GM18499 (cell line): Measurements from ENCODE around the gene SLC9A9.
"Not testable (repeated sequence)": the region's sequence is repeated elsewhere in the genome, so short reads cannot be mapped to it uniquely, and the experiment has no call there.

Experiments
- ATAC-seq: cut with Tn5 transposase; IDR thresholded peaks from one replicate; pipeline ENCODE4 v1.9.1; 2021; ENCODE audit warnings: moderate number of reproducible peaks; ENCODE audit not compliant: insufficient read depth, unreplicated experiment

SLC9A9 gene

GRCh38 chr3:143437405-143437804 lies 410.9 kb downstream of the SLC9A9 start:
- no peak for ATAC-seq

- ATAC-seq: no peak
Measured at GRCh38 chr3:143436231-143436930, 411.9 kb downstream of the SLC9A9 start.

DNA sequence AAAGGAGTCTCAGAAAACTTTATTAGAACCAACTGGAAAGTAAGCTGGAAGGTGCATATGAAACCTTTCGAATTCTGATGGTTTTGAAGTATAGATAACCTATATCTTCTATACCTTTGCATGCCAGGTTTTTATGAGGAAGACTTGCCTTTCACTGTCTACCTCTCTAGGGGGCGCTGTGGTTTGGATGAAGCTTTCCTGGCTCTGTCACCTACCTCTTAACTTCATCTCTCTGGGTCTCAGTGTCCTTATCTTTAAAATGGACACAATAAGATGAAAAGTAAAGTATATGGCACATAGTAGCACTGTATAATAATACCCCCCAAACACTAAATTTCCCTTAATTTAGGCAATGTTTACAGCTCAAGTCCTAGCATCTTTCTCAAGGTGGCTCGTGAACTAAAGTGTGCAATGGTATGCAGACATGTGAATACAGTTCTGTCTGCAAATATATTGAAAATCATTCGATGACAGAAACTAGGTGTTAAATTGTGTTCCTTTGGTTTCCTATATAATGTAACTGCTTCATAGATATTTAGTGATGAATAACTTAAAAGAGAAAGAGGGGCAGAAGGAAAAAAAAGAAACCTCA lies 414.4 kb downstream of the SLC9A9 start:
- ATAC-seq: no peak

DNA sequence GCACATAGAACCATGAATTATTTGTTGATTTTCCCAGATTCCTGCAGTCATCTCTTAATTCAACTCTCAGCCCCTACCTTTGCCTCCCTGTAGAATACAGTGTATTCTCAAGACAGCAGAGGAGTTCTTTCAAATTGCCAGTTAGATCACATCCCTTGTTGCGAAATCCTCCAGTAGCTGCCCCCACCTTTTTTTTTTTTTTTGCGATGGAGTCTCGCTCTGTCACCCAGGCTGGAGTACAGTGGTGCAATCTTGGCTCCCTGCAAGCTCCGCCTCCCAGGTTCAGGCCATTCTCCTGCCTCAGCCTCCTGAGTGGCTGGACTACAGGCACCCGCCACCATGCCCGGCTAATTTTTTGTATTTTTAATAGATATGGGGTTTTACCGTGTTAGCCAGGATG lies 417.0 kb downstream of the SLC9A9 start:
- not testable (repeated sequence) for ATAC-seq

GRCh38 chr3:143430568-143430967 lies 417.7 kb downstream of the SLC9A9 start:
- no peak for ATAC-seq

DNA sequence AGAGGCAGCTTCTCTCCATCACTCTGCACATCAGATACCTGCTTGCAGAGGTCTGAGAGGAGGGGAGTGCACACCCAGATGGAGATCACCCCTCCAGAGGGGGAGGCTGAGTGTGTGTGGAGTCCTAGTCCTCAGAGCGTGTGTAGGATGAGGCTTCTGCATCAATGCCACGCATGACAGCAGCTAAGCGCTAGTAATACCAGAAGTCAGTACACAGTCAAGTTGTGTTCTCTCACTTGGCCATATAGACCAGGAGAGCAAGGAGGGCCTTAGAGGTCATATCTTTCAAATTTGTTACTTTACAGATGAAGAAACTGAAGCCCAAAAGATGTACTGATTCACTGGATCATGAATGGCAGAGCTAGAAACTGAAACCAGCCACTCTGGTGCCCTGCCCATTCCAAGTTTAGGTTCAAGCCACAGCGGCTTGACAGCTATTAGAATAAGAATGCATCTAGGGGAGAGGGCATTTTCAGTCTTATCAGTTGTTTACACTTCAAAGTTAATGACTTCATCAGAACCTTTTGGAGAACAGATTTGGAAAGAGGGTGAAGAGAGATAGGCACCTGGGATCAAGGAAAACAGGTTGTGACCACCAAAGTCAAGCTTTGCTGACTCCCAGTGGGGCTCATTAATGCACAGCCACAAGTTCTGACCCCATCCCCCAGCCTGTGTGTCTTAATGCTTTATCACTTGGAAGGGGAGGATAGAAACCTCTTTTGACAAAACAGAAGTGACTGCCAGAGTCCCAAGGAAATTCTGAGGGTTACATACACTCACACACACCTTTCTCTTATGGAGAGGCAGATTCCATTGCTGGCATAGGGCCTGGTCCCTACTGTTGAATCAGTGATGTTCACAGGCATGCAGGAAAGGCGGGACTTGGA lies 418.4 kb downstream of the SLC9A9 start:
- ATAC-seq: no peak

DNA sequence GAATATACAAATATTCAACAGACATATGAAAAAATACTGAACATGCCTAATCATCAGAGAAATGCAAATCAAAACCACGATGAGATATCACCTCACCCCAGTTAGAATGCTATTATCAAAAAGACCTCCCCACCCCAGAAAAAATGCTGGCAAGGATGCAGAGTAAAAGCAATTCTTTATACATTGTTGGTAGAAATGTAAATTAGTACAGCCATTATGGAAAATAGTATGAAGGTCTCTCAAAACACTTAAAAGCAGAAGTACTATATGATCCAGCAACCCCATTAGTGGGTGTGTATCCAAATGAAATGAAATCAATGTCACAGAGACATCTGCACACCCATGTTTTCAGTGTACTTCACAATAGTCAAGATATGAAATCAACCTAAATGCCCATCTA lies 420.0 kb downstream of the SLC9A9 start:
- ATAC-seq: no peak

DNA sequence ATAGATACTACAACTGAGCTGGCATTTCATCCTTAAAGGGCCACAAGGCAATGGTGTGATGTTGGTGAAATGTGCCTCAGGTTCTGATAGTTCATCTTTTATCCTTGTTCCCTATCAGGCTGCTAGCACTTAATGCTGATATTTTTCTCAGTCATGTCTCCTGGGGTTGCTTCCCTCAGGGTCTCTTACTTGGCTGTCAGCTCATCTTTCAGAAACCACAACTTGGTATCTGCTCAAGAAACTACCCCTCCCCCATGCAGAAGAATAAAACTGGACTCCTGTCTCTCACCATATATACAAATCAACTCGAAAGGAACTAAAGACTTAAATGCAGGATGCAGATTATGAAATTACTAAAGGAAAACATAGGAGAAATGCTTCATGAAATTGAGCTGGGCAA lies 420.6 kb downstream of the SLC9A9 start:
- no peak for ATAC-seq

DNA sequence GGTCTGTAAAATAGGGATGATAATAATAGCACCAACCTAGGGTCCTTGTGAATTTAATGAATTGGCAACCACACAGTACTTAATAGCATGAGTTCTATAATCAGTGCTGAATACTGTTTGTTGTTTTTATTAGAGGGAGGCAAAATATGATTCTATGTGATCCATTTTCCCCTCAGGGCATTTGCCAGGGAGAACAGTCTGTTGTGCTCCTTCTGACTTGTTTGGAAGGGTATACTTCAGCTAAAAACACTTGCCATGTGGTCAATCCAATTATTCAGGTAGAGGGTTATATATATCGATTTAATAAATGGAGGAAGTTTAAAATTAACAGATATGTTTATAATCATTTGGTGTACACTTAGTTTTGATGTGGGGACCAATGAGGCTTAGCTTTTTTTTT lies 423.4 kb downstream of the SLC9A9 start:
- ATAC-seq: no peak

DNA sequence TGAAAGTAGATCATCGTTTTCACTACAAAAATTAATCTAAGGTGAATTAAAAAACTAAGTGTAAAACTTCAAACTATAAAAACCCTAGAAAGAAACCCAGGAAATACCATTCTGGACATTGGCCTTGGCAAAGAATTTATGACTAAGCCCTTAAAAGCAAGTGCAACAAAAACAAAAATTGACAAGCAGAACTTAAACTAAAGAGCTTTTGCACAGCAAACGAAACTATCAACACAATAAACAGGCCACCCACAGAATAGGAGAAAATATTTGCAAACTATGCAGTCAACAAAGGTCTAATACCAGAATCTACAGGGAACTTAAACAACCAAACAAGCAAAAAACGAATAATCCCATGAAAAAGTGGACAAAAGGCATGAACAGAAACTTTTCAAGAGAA lies 426.7 kb downstream of the SLC9A9 start:
- no peak for ATAC-seq

DNA sequence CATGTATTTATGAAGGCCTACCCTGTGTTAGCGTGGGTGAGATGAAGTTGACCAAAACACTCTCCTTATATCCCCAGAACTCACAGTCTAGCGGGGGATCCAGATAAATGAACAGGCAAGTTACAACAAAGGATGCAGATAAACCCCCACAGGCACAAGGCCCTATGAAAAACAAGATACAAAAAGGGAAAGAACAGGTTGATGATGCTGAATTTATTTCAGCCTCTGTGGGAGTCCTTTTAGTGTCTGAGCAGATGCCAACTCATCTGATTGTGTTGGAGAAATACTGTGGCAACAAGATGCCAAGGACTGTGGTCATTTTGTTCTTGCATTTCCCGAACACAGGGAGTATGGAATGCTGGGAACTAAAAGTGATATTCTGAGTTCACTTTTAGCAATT lies 428.7 kb downstream of the SLC9A9 start:
- ATAC-seq: no peak

DNA sequence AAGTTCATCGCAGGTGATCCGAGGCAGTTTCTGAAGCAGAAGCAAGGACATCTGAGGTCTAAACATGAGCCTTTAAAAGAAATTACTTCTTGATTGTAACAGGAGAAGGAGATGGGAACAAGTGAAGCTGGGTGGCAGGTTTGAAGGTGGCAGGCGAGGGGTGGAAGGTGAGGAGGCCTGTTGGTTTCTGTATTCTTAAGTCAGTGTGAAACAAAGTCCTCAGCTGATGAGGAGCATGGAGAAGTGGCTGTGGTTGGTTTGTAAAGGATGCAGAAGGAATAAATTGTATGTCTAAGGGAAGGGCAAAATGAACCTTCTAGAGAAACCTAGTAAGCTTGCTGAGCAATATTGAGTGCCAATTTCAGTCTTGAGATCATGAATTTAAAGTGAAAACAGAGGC lies 429.9 kb downstream of the SLC9A9 start:
- no peak for ATAC-seq

GRCh38 chr3:143416229-143416628 lies 432.0 kb downstream of the SLC9A9 start:
- no peak for ATAC-seq

DNA sequence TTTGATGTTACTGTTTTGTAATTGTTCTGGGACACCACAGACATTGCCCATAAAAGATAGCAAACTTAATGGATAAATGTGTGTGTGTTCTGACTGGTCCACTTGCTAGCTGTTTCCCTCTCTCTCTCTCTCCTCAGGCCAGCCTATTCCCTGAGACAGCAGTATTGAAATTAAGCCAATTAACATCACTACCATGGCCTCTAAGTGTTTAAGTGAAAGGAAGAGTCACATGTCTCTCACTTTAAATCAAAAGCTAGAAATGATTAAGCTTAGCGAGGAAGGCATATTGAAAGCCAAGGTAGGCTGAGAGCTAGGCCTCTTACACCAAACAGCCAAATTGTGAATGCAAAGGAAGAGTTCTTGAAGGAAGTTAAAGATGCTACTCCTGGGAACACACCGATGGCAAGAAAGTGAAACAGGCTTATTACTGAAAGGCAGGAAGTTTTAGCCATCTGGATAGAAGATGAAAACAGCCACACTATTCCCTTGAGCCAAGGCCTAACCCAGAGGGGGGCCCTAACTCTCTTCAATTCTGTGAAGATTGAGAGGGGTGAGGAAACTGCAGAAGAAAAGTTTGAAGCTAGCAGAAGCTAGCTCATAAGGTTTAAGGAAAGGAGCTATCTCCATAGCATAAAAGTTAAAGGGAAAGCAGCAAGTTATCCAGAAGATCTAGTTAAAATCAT lies 433.6 kb downstream of the SLC9A9 start:
- ATAC-seq: no peak

GRCh38 chr3:143413372-143413771 lies 434.9 kb downstream of the SLC9A9 start:
- no peak for ATAC-seq

GRCh38 chr3:143412084-143412483 lies 436.2 kb downstream of the SLC9A9 start:
- ATAC-seq: no peak

- ATAC-seq: no peak
Measured at GRCh38 chr3:143410259-143410658, 438.0 kb downstream of the SLC9A9 start.

GRCh38 chr3:143408771-143409170 lies 439.5 kb downstream of the SLC9A9 start:
- no peak for ATAC-seq

GRCh38 chr3:143402602-143403001 lies 445.7 kb downstream of the SLC9A9 start:
- no peak for ATAC-seq

- ATAC-seq: no peak
Measured at GRCh38 chr3:143396790-143397189, 451.5 kb downstream of the SLC9A9 start.

DNA sequence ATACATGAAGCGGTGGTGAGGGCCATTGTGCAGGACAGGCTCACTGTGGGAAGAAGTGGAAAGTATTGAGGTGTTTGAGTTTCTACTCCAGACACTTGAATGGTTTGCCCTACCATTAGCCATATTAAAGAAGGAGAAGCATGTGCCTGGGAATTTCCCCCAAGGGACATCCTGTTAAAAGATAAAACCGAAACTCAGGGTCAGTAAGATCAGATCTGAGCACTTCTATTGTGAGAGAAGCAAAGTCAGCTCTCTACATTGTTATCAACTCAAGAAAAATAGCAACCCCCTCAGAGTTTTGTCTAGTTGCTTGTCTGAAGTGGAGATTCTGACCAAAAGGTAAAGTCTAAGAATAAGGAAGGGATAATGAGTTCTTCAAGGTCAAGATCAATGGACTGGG lies 458.9 kb downstream of the SLC9A9 start:
- no peak for ATAC-seq
